ENCODE data around the gene ZSWIM6. TPM values are rescaled to one million over a fixed set of nuclear protein-coding genes. Genes with fewer than 3 reads are reported as not detected.

The ZSWIM6 gene
- total RNA-seq, 1 donor: 6.9 TPM

DNA sequence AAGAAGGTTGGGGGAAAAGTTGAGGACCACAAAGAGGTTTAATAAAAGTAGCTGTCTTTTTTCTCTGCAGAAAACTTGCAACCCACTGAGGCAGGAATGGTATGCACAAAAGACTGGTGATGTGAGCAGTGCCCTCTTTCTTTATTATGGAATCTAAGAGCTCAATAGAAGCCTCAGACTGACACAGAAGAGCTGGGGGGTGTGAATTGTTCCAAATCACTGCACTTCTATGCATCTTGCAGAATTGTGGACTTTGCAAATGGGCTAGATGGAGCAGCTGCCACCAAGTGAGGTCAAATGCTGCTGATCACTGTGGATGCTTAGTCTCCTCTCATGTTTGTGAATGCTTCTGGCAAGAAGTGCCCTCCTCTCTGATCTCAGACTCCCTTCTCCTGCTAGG lies 227.1 kb downstream of the ZSWIM6 start:
- DNase-seq (ENCODE audit: low read depth): no peak
- TF ChIP-seq, protein P1, sequence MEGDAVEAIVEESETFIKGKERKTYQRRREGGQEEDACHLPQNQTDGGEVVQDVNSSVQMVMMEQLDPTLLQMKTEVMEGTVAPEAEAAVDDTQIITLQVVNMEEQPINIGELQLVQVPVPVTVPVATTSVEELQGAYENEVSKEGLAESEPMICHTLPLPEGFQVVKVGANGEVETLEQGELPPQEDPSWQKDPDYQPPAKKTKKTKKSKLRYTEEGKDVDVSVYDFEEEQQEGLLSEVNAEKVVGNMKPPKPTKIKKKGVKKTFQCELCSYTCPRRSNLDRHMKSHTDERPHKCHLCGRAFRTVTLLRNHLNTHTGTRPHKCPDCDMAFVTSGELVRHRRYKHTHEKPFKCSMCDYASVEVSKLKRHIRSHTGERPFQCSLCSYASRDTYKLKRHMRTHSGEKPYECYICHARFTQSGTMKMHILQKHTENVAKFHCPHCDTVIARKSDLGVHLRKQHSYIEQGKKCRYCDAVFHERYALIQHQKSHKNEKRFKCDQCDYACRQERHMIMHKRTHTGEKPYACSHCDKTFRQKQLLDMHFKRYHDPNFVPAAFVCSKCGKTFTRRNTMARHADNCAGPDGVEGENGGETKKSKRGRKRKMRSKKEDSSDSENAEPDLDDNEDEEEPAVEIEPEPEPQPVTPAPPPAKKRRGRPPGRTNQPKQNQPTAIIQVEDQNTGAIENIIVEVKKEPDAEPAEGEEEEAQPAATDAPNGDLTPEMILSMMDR (IDR thresholded peaks at IDR 0.05; ENCODE audit: insufficient read depth, low read length): no peak
- H3K4me3 ChIP-seq (ENCODE audit: low read depth, low read length): no peak overlapping the region

GRCh38 chr5:61559722-61560121 lies 227.7 kb downstream of the ZSWIM6 start:
- no peak overlapping the region for H3K4me3 ChIP-seq (ENCODE audit: low read depth, low read length)
- no peak for DNase-seq (ENCODE audit: low read depth)
- TF ChIP-seq, protein P1 (IDR thresholded peaks at IDR 0.05; ENCODE audit: insufficient read depth, low read length): no peak

GRCh38 chr5:61563401-61563800 lies 231.3 kb downstream of the ZSWIM6 start:
- DNase-seq (ENCODE audit: low read depth): peak; percentile 64
- H3K4me3 ChIP-seq (ENCODE audit: low read depth, low read length): no peak overlapping the region
- TF ChIP-seq, protein P1 (IDR thresholded peaks at IDR 0.05; ENCODE audit: insufficient read depth, low read length): no peak

GRCh38 chr5:61567337-61567736 lies 235.3 kb downstream of the ZSWIM6 start:
- no peak for DNase-seq (ENCODE audit: low read depth)
- TF ChIP-seq, protein P1 (IDR thresholded peaks at IDR 0.05; ENCODE audit: insufficient read depth, low read length): no peak
- H3K4me3 ChIP-seq (ENCODE audit: low read depth, low read length): no peak overlapping the region

DNA sequence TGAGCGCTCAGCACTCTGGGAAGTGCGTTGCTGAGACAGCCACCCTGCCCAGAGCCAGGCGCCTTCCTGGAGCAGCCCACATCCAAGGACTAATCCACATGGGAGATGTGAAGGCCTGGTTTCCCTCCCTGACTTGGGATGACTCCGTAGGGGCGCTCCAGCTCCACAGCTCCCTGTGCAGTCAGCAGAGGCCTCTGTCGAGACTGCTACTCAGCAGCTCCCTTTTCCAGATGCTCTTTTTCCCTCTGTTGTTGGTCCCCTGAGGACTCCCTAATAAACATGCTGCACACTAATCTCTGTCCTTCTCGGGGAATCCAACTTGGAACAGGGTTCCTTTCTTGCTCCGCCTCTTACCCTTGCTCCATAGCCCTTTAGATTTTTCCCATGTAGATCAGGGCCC lies 237.3 kb downstream of the ZSWIM6 start:
- TF ChIP-seq, protein P1 (IDR thresholded peaks at IDR 0.05; ENCODE audit: insufficient read depth, low read length): no peak
- DNase-seq (ENCODE audit: low read depth): no peak
- H3K4me3 ChIP-seq (ENCODE audit: low read depth, low read length): no peak overlapping the region

DNA sequence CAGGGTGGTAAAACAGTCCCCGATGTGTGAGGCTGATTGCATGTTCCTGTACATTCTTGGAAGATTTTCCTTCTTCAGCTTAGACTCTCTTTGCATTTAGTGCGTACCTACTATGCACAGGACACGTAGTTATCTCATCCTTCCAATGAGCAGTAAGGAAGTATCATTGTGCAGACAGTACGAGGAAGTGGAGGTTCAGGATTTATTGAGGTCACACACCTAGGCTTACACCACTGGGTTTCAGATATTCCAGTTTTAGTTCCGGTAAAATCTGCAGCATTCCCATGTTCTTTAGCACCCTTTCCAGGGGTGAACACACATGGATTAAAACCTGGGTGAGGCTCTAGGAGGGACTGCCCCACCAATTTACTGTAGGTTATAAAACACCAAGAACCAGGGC lies 238.7 kb downstream of the ZSWIM6 start:
- no peak for DNase-seq (ENCODE audit: low read depth)
- H3K4me3 ChIP-seq (ENCODE audit: low read depth, low read length): no peak overlapping the region
- TF ChIP-seq, protein P1 (IDR thresholded peaks at IDR 0.05; ENCODE audit: insufficient read depth, low read length): no peak

- H3K4me3 ChIP-seq (ENCODE audit: low read depth, low read length): no peak overlapping the region
- DNase-seq (ENCODE audit: low read depth): no peak
- TF ChIP-seq, protein P1 (IDR thresholded peaks at IDR 0.05; ENCODE audit: insufficient read depth, low read length): no peak
Measured at GRCh38 chr5:61572959-61573358, 240.9 kb downstream of the ZSWIM6 start.
